Suprapubic skin (tissue), 4 donors: ENCODE results near the gene PTPRN2. TPM values are rescaled to one million over a fixed set of nuclear protein-coding genes. Genes with fewer than 3 reads are reported as not detected.
"Not testable (repeated sequence)": the region's sequence is repeated elsewhere in the genome, so short reads cannot be mapped to it uniquely, and the experiment has no call there.

Experiments
- DNase-seq, 2 donors: peaks; one replicate each; pipeline ENCODE4 v3.0.0-alpha.2; 2019; ENCODE audit warnings: low spot score in 2 of 2
- H3K27ac ChIP-seq: fragments of 200-600 bp; sonication (generic); one replicate; pipeline ENCODE4 v1.5.1; 2019
- H3K27me3 ChIP-seq: fragments of 200-600 bp; sonication (generic); one replicate; pipeline ENCODE4 v1.5.1; 2019
- H3K36me3 ChIP-seq: fragments of 200-600 bp; sonication (generic); one replicate; pipeline ENCODE4 v1.5.1; 2019
- H3K4me1 ChIP-seq: fragments of 200-600 bp; sonication (generic); one replicate; pipeline ENCODE4 v1.5.1; 2019
- H3K4me3 ChIP-seq: fragments of 200-600 bp; sonication (generic); one replicate; pipeline ENCODE4 v1.5.1; 2019; ENCODE audit warnings: mild to moderate bottlenecking
- H3K9me3 ChIP-seq: fragments of 200-600 bp; sonication (generic); one replicate; pipeline ENCODE4 v1.5.1; 2019
- CTCF ChIP-seq, 2 donors: fragments of 200-600 bp in 1 of 2; fragments of 450-650 bp in 1 of 2; sonication (generic) in 1 of 2; IDR thresholded peaks; one replicate each; pipeline ENCODE4 v1.5.1; 2016 to 2019; ENCODE audit warnings: antibody characterized with exemption in 2 of 2, mild to moderate bottlenecking in 1 of 2, moderate library complexity in 1 of 2
- EP300 ChIP-seq: sonication (generic); formaldehyde crosslinking; IDR thresholded peaks from one replicate; pipeline ENCODE4 v1.6.1; 2017; ENCODE audit warnings: antibody characterized with exemption
- POLR2A ChIP-seq, 2 donors: fragments of 450-650 bp; IDR thresholded peaks; one replicate each; pipeline ENCODE4 v1.6.1; 2017; ENCODE audit warnings: antibody characterized with exemption in 2 of 2, mild to moderate bottlenecking in 2 of 2, moderate library complexity in 2 of 2
- POLR2AphosphoS5 ChIP-seq, 3 donors: sonication (generic); formaldehyde crosslinking; IDR thresholded peaks; one replicate each; pipeline ENCODE4 v1.6.1; 2017; ENCODE audit warnings: antibody characterized with exemption in 3 of 3
- WGBS: methylation state at CpG from one replicate; pipeline ENCODE4 v1.1.5; 2018; 5-methylcytosine and 5-hydroxymethylcytosine counted together
- total RNA-seq, 4 donors: library from RNA; depleted of rRNA; stranded (reverse); fragments of >200 nt; gene quantifications; one replicate each; pipeline ENCODE4 v1.1.0, GENCODE V29; 2016

Gene PTPRN2
- total RNA-seq, 4 donors from 2014 or later: 0.23 to 1.8 (median 1.3) TPM

DNA sequence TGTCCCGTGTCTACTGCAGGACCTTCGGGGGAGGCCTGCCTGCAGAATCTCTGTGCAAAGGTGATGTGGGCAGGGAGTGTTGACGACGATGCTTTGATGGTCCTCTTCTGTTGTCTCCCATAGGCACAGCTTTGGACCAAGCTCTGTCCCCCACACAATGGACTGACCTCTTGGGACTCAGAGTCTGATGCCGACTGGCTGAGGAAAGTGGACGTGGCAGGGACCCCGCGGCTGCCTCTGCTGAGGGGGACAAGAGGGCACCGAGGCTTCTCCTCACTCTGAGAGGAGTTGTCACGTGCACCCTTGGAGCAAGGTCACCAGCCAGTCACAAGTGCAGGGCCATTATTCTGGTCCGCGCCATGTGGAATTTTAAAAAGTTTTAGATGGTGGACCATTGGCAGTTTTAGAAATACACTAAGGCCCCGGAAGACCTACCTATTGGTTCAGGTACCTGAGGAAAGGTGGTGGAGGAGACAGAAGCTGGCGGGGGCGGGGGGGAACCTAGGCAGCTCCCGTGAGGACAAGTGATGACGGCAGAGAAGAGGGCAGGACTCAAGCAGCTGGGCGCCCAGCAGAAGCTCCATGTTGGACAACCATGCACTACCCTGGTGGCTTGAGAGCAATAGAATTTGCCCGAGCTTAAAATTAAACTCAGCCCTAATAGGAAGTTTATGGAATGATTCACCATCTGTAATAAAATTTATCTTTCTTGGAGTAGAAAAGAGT lies 331.4 kb downstream of the PTPRN2 start:
- no peaks in the 10 kb centered on the region for H3K9me3 ChIP-seq
- H3K4me1 ChIP-seq: no peaks in the 10 kb centered on the region
- no peak overlapping the region for H3K27ac ChIP-seq
- TF ChIP-seq POLR2A (IDR thresholded peaks at IDR 0.05): no peak
- TF ChIP-seq CTCF (IDR thresholded peaks at IDR 0.05): no peak
- TF ChIP-seq EP300: no peak
- no peak for TF ChIP-seq POLR2AphosphoS5 (IDR thresholded peaks at IDR 0.05)
- H3K27me3 ChIP-seq: no peaks in the 10 kb centered on the region
- H3K4me3 ChIP-seq: no peak overlapping the region
- no peaks in the 10 kb centered on the region for H3K36me3 ChIP-seq
- 86% methylated on average over 19 of the region's 19 CpGs for WGBS
- DNase-seq: peak; percentile 25 to 73

GRCh38 chr7:158255558-158255957 lies 332.1 kb downstream of the PTPRN2 start:
- Histone ChIP-seq H3K4me3 (no peak overlapping the region), H3K36me3 (no peaks in the 10 kb centered on the region), H3K27me3 (no peaks in the 10 kb centered on the region), H3K4me1 (no peaks in the 10 kb centered on the region), H3K27ac (no peak overlapping the region), H3K9me3 (no peaks in the 10 kb centered on the region)
- peak in 1 of 2 donors; percentile 26 for DNase-seq
- WGBS: 86% methylated on average over 7 of the region's 7 CpGs
- TF ChIP-seq CTCF (IDR thresholded peaks at IDR 0.05) (no peak), POLR2AphosphoS5 (IDR thresholded peaks at IDR 0.05) (no peak), POLR2A (IDR thresholded peaks at IDR 0.05) (no peak), EP300 (no peak)

GRCh38 chr7:158255156-158255555 lies 332.5 kb downstream of the PTPRN2 start:
- no peak overlapping the region for H3K27ac ChIP-seq
- H3K4me1 ChIP-seq: no peaks in the 10 kb centered on the region
- H3K4me3 ChIP-seq: no peak overlapping the region
- H3K36me3 ChIP-seq: no peaks in the 10 kb centered on the region
- WGBS: 86% methylated on average over 11 of the region's 11 CpGs
- no peaks in the 10 kb centered on the region for H3K9me3 ChIP-seq
- DNase-seq: peak in 1 of 2 donors; percentile 49
- no peak for TF ChIP-seq EP300
- no peak for TF ChIP-seq POLR2A (IDR thresholded peaks at IDR 0.05)
- TF ChIP-seq CTCF (IDR thresholded peaks at IDR 0.05): no peak
- TF ChIP-seq POLR2AphosphoS5 (IDR thresholded peaks at IDR 0.05): no peak
- no peaks in the 10 kb centered on the region for H3K27me3 ChIP-seq

GRCh38 chr7:158253670-158254045 lies 334.0 kb downstream of the PTPRN2 start:
- not testable (repeated sequence) for H3K4me3 ChIP-seq, H3K36me3 ChIP-seq, H3K9me3 ChIP-seq, DNase-seq, H3K4me1 ChIP-seq, H3K27me3 ChIP-seq, H3K27ac ChIP-seq
- 81% methylated on average over 6 of the region's 16 CpGs for WGBS

- peak in 1 of 2 donors; percentile 54 for DNase-seq
- Histone ChIP-seq H3K4me1 (no peaks in the 10 kb centered on the region), H3K4me3 (no peak overlapping the region), H3K27ac (no peak overlapping the region), H3K9me3 (no peaks in the 10 kb centered on the region), H3K36me3 (no peaks in the 10 kb centered on the region), H3K27me3 (no peaks in the 10 kb centered on the region)
- TF ChIP-seq CTCF (IDR thresholded peaks at IDR 0.05): no peak
- WGBS: 77% methylated on average over 31 of the region's 34 CpGs
These were observed 334.6 kb downstream of the PTPRN2 start for GRCh38 chr7:158252837-158253669.
